ENCODE data around the gene JAG2. TPM values are rescaled to one million over a fixed set of nuclear protein-coding genes. Genes with fewer than 3 reads are reported as not detected.

The JAG2 gene
- total RNA-seq, 6 experiments from 2014 or later: 1.1 to 3.5 (median 1.2) TPM

GRCh38 chr14:105211086-105211757, 42.6 kb upstream of the JAG2 start:
- Histone ChIP-seq H3K27me3 (no peaks in the 10 kb centered on the region), H3K4me1 (no peaks in the 10 kb centered on the region), H3K27ac (no peak overlapping the region), H3K9me3 (no peaks in the 10 kb centered on the region), H3K36me3 (peaks cover 0 to 8% (median 0%) of the 10 kb centered on the region in 4 donors), H3K4me3 (no peak overlapping the region)
- no CpG with 5 or more reads among the region's 23 CpGs for whole genome bisulfite sequencing (ENCODE audit: insufficient coverage, low coverage, low lambda C conversion rate, missing lambda C conversion rate)
- no peak for TF ChIP-seq POLR2A (IDR thresholded peaks at IDR 0.05)
- TF ChIP-seq CTCF (IDR thresholded peaks at IDR 0.05): no peak
- intact Hi-C loops (cut with DNase I): loop anchor here in 1 of 2 donors (10.0 kb wide), 1 partner anchor 54 kb away; no protein-coding TSS in a partner anchor
- DNase-seq (no peak), ATAC-seq (no peak)

- TF ChIP-seq POLR2A (IDR thresholded peaks at IDR 0.05) (no peak), CTCF (IDR thresholded peaks at IDR 0.05) (no peak)
- H3K4me3 ChIP-seq: no peak overlapping the region
- no peak for ATAC-seq
- 91% methylated on average over 6 of the region's 30 CpGs for WGBS (ENCODE audit: insufficient coverage, low coverage, low lambda C conversion rate, missing lambda C conversion rate)
- peaks cover 0 to 6% (median 2%) of the 10 kb centered on the region in 4 donors for H3K4me1 ChIP-seq
- no peak for DNase-seq
- peaks cover 0 to 8% (median 0%) of the 10 kb centered on the region in 4 donors for H3K36me3 ChIP-seq
- no peak overlapping the region for H3K27ac ChIP-seq
- intact Hi-C loops (cut with DNase I): loop anchor here in 1 of 2 donors (10.0 kb wide), 1 partner anchor 54 kb away; no protein-coding TSS in a partner anchor
- H3K9me3 ChIP-seq: no peaks in the 10 kb centered on the region
- H3K27me3 ChIP-seq: no peaks in the 10 kb centered on the region
Measured at GRCh38 chr14:105210266-105211025, 41.9 kb upstream of the JAG2 start.

GRCh38 chr14:105209646-105210045, 41.1 kb upstream of the JAG2 start:
- no peak for TF ChIP-seq POLR2A (IDR thresholded peaks at IDR 0.05)
- no peak for TF ChIP-seq CTCF (IDR thresholded peaks at IDR 0.05)
- Histone ChIP-seq H3K27ac (no peak overlapping the region), H3K4me3 (no peak overlapping the region), H3K9me3 (no peaks in the 10 kb centered on the region), H3K36me3 (peaks cover 0 to 8% (median 0%) of the 10 kb centered on the region in 4 donors), H3K27me3 (no peaks in the 10 kb centered on the region), H3K4me1 (peaks cover 0 to 13% (median 5%) of the 10 kb centered on the region in 4 donors)
- ATAC-seq: no peak
- DNase-seq: no peak
- WGBS (ENCODE audit: insufficient coverage, low coverage, low lambda C conversion rate, missing lambda C conversion rate): 100% methylated on average over 4 of the region's 16 CpGs
- intact Hi-C loops (cut with DNase I): loop anchor here (10.0 kb wide), 2 partner anchors 55 to 75 kb away; no protein-coding TSS in a partner anchor

GRCh38 chr14:105209091-105209490, 40.5 kb upstream of the JAG2 start:
- intact Hi-C loops (cut with DNase I): loop anchor here in 1 of 2 donors (10.0 kb wide), 1 partner anchor 76 kb away; no protein-coding TSS in a partner anchor
- Histone ChIP-seq H3K27me3 (no peaks in the 10 kb centered on the region), H3K4me1 (peaks cover 0 to 16% (median 7%) of the 10 kb centered on the region in 4 donors), H3K4me3 (no peak overlapping the region), H3K9me3 (no peaks in the 10 kb centered on the region), H3K36me3 (peaks cover 0 to 8% (median 0%) of the 10 kb centered on the region in 4 donors), H3K27ac (no peak overlapping the region)
- TF ChIP-seq POLR2A (IDR thresholded peaks at IDR 0.05) (no peak), CTCF (IDR thresholded peaks at IDR 0.05) (no peak)
- no CpG with 5 or more reads among the region's 8 CpGs for WGBS (ENCODE audit: insufficient coverage, low coverage, low lambda C conversion rate, missing lambda C conversion rate)
- DNase-seq (no peak), ATAC-seq (no peak)
